Stimulated activated CD4-positive, alpha-beta T cell treated with anti-CD3 and anti-CD28 coated beads, TNF-alpha, amount 100 ng/mL, for 24 hours (primary cell): Measurements from ENCODE around the gene SMURF2.
"Not testable (repeated sequence)": the region's sequence is repeated elsewhere in the genome, so short reads cannot be mapped to it uniquely, and the experiment has no call there.

Experiments
- DNase-seq, 3 experiments: peaks; one replicate each; pipeline ENCODE4 v3.0.0-alpha.2; 2020; ENCODE audit warnings: low read depth in 3 of 3

Gene SMURF2

GRCh38 chr17:64598672-64599071 is 63.4 kb downstream of the SMURF2 start:
- DNase-seq = no peak

- no peak for DNase-seq
These were observed 65.1 kb downstream of the SMURF2 start for GRCh38 chr17:64596988-64597387.

- DNase-seq = no peak
These were observed 65.7 kb downstream of the SMURF2 start for GRCh38 chr17:64596439-64596838.

GRCh38 chr17:64591944-64592343 is 70.2 kb downstream of the SMURF2 start:
- no peak for DNase-seq

- DNase-seq = no peak
These were observed 77.0 kb downstream of the SMURF2 start for GRCh38 chr17:64585146-64585545.

GRCh38 chr17:64583038-64583437 is 79.1 kb downstream of the SMURF2 start:
- DNase-seq = no peak

- no peak for DNase-seq
These were observed 81.5 kb downstream of the SMURF2 start for GRCh38 chr17:64580384-64581315.

- DNase-seq = no peak
These were observed 82.2 kb downstream of the SMURF2 start for GRCh38 chr17:64579917-64580316.

GRCh38 chr17:64577025-64577424 is 85.1 kb downstream of the SMURF2 start:
- DNase-seq = not testable (repeated sequence)

GRCh38 chr17:64575431-64575830 is 86.7 kb downstream of the SMURF2 start:
- no peak for DNase-seq

- no peak for DNase-seq
These were observed 87.5 kb downstream of the SMURF2 start for GRCh38 chr17:64574646-64575045.

GRCh38 chr17:64573214-64573613 is 88.9 kb downstream of the SMURF2 start:
- no peak for DNase-seq

GRCh38 chr17:64572682-64573154 is 89.4 kb downstream of the SMURF2 start:
- DNase-seq = no peak

- DNase-seq = no peak
These were observed 90.4 kb downstream of the SMURF2 start for GRCh38 chr17:64571746-64572145.

- DNase-seq = no peak
These were observed 96.5 kb downstream of the SMURF2 start for GRCh38 chr17:64565563-64565962.

- no peak for DNase-seq
These were observed 98.0 kb downstream of the SMURF2 start for GRCh38 chr17:64564098-64564497.

GRCh38 chr17:64555281-64555680 is 106.8 kb downstream of the SMURF2 start:
- no peak for DNase-seq

- no peak for DNase-seq
These were observed 108.0 kb downstream of the SMURF2 start for GRCh38 chr17:64554028-64554637.

- DNase-seq = no peak
These were observed 110.6 kb downstream of the SMURF2 start for GRCh38 chr17:64551461-64551860.

- DNase-seq = no peak
These were observed 114.8 kb downstream of the SMURF2 start for GRCh38 chr17:64547319-64547718.

- no peak for DNase-seq
These were observed 115.4 kb downstream of the SMURF2 start for GRCh38 chr17:64546716-64547115.

- no peak for DNase-seq
These were observed 117.4 kb downstream of the SMURF2 start for GRCh38 chr17:64544742-64545141.
